ENCODE measurements around the gene GM2A.
"Not testable (repeated sequence)": the region's sequence is repeated elsewhere in the genome, so short reads cannot be mapped to it uniquely, and the experiment has no call there.

Gene GM2A

GRCh38 chr5:151254556-151254955 lies 1.6 kb downstream of the GM2A start:
- no peak for DNase-seq

GRCh38 chr5:151254990-151255389 lies 2.0 kb downstream of the GM2A start:
- not testable (repeated sequence) for DNase-seq

GRCh38 chr5:151255621-151256286 lies 2.8 kb downstream of the GM2A start:
- no peak for DNase-seq

GRCh38 chr5:151257731-151258181 lies 4.8 kb downstream of the GM2A start:
- DNase-seq = no peak

- DNase-seq = no peak
Observed at GRCh38 chr5:151258201-151258611, 5.2 kb downstream of the GM2A start.

- DNase-seq = no peak
Observed at GRCh38 chr5:151258816-151259215, 5.8 kb downstream of the GM2A start.

GRCh38 chr5:151259931-151260330 lies 6.9 kb downstream of the GM2A start:
- no peak for DNase-seq

- DNase-seq = no peak
Observed at GRCh38 chr5:151262532-151262931, 9.5 kb downstream of the GM2A start.

- DNase-seq = no peak
Observed at GRCh38 chr5:151264113-151264512, 11.1 kb downstream of the GM2A start.

- DNase-seq = no peak
Observed at GRCh38 chr5:151267491-151268260, 14.7 kb downstream of the GM2A start.

GRCh38 chr5:151270599-151270998 lies 17.6 kb downstream of the GM2A start:
- no peak for DNase-seq

- no peak for DNase-seq
Observed at GRCh38 chr5:151271336-151271735, 18.4 kb downstream of the GM2A start.

GRCh38 chr5:151274666-151275065 lies 21.7 kb downstream of the GM2A start:
- DNase-seq = no peak

GRCh38 chr5:151275803-151276202 lies 22.8 kb downstream of the GM2A start:
- DNase-seq = no peak

- DNase-seq = no peak
Observed at GRCh38 chr5:151278845-151279244, 25.9 kb downstream of the GM2A start.

- no peak for DNase-seq
Observed at GRCh38 chr5:151280443-151280842, 27.5 kb downstream of the GM2A start.

- no peak for DNase-seq
Observed at GRCh38 chr5:151281001-151281639, 28.1 kb downstream of the GM2A start.

GRCh38 chr5:151283120-151283825 lies 30.3 kb downstream of the GM2A start:
- no peak for DNase-seq

GRCh38 chr5:151284392-151284967 lies 31.5 kb downstream of the GM2A start:
- DNase-seq = no peak

GRCh38 chr5:151285683-151286082 lies 32.7 kb downstream of the GM2A start:
- DNase-seq = no peak

- DNase-seq = no peak
Observed at GRCh38 chr5:151286246-151286645, 33.3 kb downstream of the GM2A start.

- no peak for DNase-seq
Observed at GRCh38 chr5:151288180-151288579, 35.2 kb downstream of the GM2A start.

GRCh38 chr5:151293624-151294023 lies 40.6 kb downstream of the GM2A start:
- no peak for DNase-seq

Data from CD4-positive, alpha-beta T cell treated with Interleukin-21 for 1 hour (primary cell).